ENCODE results near the gene SHOC2. TPM values are rescaled to one million over a fixed set of nuclear protein-coding genes. Genes with fewer than 3 reads are reported as not detected.

The SHOC2 gene
- total RNA-seq, 2 experiments from 2014 or later = 34.2 to 35.4 TPM

DNA sequence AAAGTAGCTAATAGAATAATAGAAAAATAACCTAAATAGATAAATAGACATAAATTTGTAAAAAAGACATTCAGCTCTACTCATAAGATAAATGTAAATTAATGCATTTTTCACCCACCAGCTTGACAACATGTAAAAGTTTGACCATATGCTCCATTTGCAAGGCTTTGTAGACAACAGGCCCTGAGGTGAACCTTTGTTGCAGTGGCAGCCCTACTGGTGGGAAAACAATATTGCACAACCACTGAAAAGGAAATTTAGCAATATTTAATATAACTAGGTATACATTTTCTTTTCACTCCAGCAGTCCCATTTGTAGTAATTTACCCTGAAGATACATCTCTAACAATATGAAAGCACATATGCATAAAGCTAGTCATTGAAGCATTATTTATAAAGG lies 118.5 kb downstream of the SHOC2 start:
- intact Hi-C loops (cut with micrococcal nuclease) = no loop called here
- peaks cover 32% of the 10 kb centered on the region for H3K9me3 Mint-ChIP-seq
- H3K36me3 Mint-ChIP-seq (ENCODE audit: low read depth) = peaks cover 14% of the 10 kb centered on the region
- POLR2A ChIA-PET = no interaction called here
- peaks cover 4% of the 10 kb centered on the region for H3K27me3 Mint-ChIP-seq
- DNase-seq = no peak
- TF ChIP-seq, protein P1, sequence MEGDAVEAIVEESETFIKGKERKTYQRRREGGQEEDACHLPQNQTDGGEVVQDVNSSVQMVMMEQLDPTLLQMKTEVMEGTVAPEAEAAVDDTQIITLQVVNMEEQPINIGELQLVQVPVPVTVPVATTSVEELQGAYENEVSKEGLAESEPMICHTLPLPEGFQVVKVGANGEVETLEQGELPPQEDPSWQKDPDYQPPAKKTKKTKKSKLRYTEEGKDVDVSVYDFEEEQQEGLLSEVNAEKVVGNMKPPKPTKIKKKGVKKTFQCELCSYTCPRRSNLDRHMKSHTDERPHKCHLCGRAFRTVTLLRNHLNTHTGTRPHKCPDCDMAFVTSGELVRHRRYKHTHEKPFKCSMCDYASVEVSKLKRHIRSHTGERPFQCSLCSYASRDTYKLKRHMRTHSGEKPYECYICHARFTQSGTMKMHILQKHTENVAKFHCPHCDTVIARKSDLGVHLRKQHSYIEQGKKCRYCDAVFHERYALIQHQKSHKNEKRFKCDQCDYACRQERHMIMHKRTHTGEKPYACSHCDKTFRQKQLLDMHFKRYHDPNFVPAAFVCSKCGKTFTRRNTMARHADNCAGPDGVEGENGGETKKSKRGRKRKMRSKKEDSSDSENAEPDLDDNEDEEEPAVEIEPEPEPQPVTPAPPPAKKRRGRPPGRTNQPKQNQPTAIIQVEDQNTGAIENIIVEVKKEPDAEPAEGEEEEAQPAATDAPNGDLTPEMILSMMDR (IDR thresholded peaks at IDR 0.05) = peak; percentile 16
- CTCF ChIA-PET = interaction anchor here (1.6 kb wide), 1 partner anchor 33 kb away, joined by 3 read pairs; no protein-coding TSS in a partner anchor
- ATAC-seq = no peak
- no peak overlapping the region for H3K4me3 Mint-ChIP-seq
- H3K4me1 Mint-ChIP-seq (ENCODE audit: low read depth) = no peaks in the 10 kb centered on the region
- no peak overlapping the region for H3K27ac Mint-ChIP-seq

GRCh38 chr10:111039522-111039921 lies 120.1 kb downstream of the SHOC2 start:
- TF ChIP-seq, protein P1 (IDR thresholded peaks at IDR 0.05) = no peak

GRCh38 chr10:111057006-111057405 lies 137.6 kb downstream of the SHOC2 start:
- TF ChIP-seq, protein P1 (IDR thresholded peaks at IDR 0.05) = no peak
- CTCF ChIA-PET = no interaction called here
- POLR2A ChIA-PET = no interaction called here
- Mint-ChIP-seq H3K27me3 (peaks cover 26% of the 10 kb centered on the region), H3K9me3 (peaks cover 14% of the 10 kb centered on the region), H3K4me3 (no peak overlapping the region), H3K27ac (no peak overlapping the region), H3K36me3 (ENCODE audit: low read depth) (no peaks in the 10 kb centered on the region), H3K4me1 (ENCODE audit: low read depth) (no peaks in the 10 kb centered on the region)
- no peak for DNase-seq
- ATAC-seq = no peak
- intact Hi-C loops (cut with micrococcal nuclease) = no loop called here

More at GRCh38 chr10:111039522-111039921, 120.1 kb downstream of the SHOC2 start:
- no peak overlapping the region for H3K27ac Mint-ChIP-seq
- H3K27me3 Mint-ChIP-seq = peaks cover 4% of the 10 kb centered on the region
- POLR2A ChIA-PET = interaction anchor here (0.6 kb wide), 1 partner anchor 93 kb away, joined by 3 read pairs; no protein-coding TSS in a partner anchor
- no peak overlapping the region for H3K4me3 Mint-ChIP-seq
- H3K9me3 Mint-ChIP-seq = peaks cover 23% of the 10 kb centered on the region
- no peak for DNase-seq
- ATAC-seq = no peak
- H3K4me1 Mint-ChIP-seq (ENCODE audit: low read depth) = no peaks in the 10 kb centered on the region
- CTCF ChIA-PET = no interaction called here
- peaks cover 7% of the 10 kb centered on the region for H3K36me3 Mint-ChIP-seq (ENCODE audit: low read depth)
- intact Hi-C loops (cut with micrococcal nuclease) = no loop called here

Small RNAs within 50 kb of the gene (microRNA-seq; reads per million reads assigned to microRNA genes)
- gene MIR548E (ENCODE audit: borderline microRNAs expressed, borderline replicate concordance) = 2.1 reads per million

Other genes starting within 250 kb of the SHOC2 start
- gene PDCD4, start 47.7 kb upstream of the SHOC2 start, total RNA-seq = 100 to 1,000 TPM; 186 to 190 TPM
- gene BBIP1, start 424 bp upstream of the SHOC2 start, total RNA-seq = 10 to 100 TPM; 41.2 to 44.4 TPM
- gene ADRA2A, start 157.4 kb downstream of the SHOC2 start, total RNA-seq = under 1 TPM in 1 of 2 experiments, not detected in 1; 0.07 TPM